ENCODE data around the gene CDKN3. TPM values are rescaled to one million over a fixed set of nuclear protein-coding genes. Genes with fewer than 3 reads are reported as not detected.
"Not testable (repeated sequence)": the region's sequence is repeated elsewhere in the genome, so short reads cannot be mapped to it uniquely, and the experiment has no call there.

Gene CDKN3
- polyA plus RNA-seq, 3 donors: 24.4 to 28.4 (median 24.8) TPM

GRCh38 chr14:54420478-54421142 lies 23.8 kb downstream of the CDKN3 start:
- DNase-seq (ENCODE audit: low read depth in 3 of 3, low spot score in 2 of 3): no peak

GRCh38 chr14:54423991-54424390 lies 27.2 kb downstream of the CDKN3 start:
- DNase-seq (ENCODE audit: low read depth in 3 of 3, low spot score in 2 of 3): no peak

- no peak for DNase-seq (ENCODE audit: low read depth in 3 of 3, low spot score in 2 of 3)
Observed at GRCh38 chr14:54424479-54424901, 27.7 kb downstream of the CDKN3 start.

GRCh38 chr14:54425068-54425467 lies 28.3 kb downstream of the CDKN3 start:
- no peak for DNase-seq (ENCODE audit: low read depth in 3 of 3, low spot score in 2 of 3)

- DNase-seq (ENCODE audit: low read depth in 3 of 3, low spot score in 2 of 3): no peak
Observed at GRCh38 chr14:54425537-54426274, 28.9 kb downstream of the CDKN3 start.

- no peak for DNase-seq (ENCODE audit: low read depth in 3 of 3, low spot score in 2 of 3)
Observed at GRCh38 chr14:54427871-54428270, 31.1 kb downstream of the CDKN3 start.

- no peak for DNase-seq (ENCODE audit: low read depth in 3 of 3, low spot score in 2 of 3)
Observed at GRCh38 chr14:54428527-54428926, 31.7 kb downstream of the CDKN3 start.

- no peak for DNase-seq (ENCODE audit: low read depth in 3 of 3, low spot score in 2 of 3)
Observed at GRCh38 chr14:54435500-54435981, 38.7 kb downstream of the CDKN3 start.

- not testable (repeated sequence) for DNase-seq (ENCODE audit: low read depth in 3 of 3, low spot score in 2 of 3)
Observed at GRCh38 chr14:54437954-54438353, 41.1 kb downstream of the CDKN3 start.

GRCh38 chr14:54438703-54439102 lies 41.9 kb downstream of the CDKN3 start:
- no peak for DNase-seq (ENCODE audit: low read depth in 3 of 3, low spot score in 2 of 3)

GRCh38 chr14:54440037-54440436 lies 43.2 kb downstream of the CDKN3 start:
- no peak for DNase-seq (ENCODE audit: low read depth in 3 of 3, low spot score in 2 of 3)

GRCh38 chr14:54440476-54440872 lies 43.7 kb downstream of the CDKN3 start:
- no peak for DNase-seq (ENCODE audit: low read depth in 3 of 3, low spot score in 2 of 3)

- peak; percentile 78 to 85 (median 84) for DNase-seq (ENCODE audit: low read depth in 3 of 3, low spot score in 2 of 3)
Observed at GRCh38 chr14:54440873-54441868, 44.4 kb downstream of the CDKN3 start, which contains the start of gene CNIH1. CNIH1 (minus strand) TSS chr14:54441374; CDS start chr14:54441327, 47 bp downstream.

- not testable (repeated sequence) for DNase-seq (ENCODE audit: low read depth in 3 of 3, low spot score in 2 of 3)
Observed at GRCh38 chr14:54442961-54443360, 46.2 kb downstream of the CDKN3 start.

- peak in 1 of 3 donors; percentile 40 for DNase-seq (ENCODE audit: low read depth in 3 of 3, low spot score in 2 of 3)
Observed at GRCh38 chr14:54443981-54444380, 47.2 kb downstream of the CDKN3 start.

- no peak for DNase-seq (ENCODE audit: low read depth in 3 of 3, low spot score in 2 of 3)
Observed at GRCh38 chr14:54444681-54445080, 47.9 kb downstream of the CDKN3 start.

- peak in 1 of 3 donors; percentile 63 for DNase-seq (ENCODE audit: low read depth in 3 of 3, low spot score in 2 of 3)
Observed at GRCh38 chr14:54446161-54446693, 49.4 kb downstream of the CDKN3 start.

GRCh38 chr14:54447231-54447692 lies 50.5 kb downstream of the CDKN3 start:
- DNase-seq (ENCODE audit: low read depth in 3 of 3, low spot score in 2 of 3): no peak

- no peak for DNase-seq (ENCODE audit: low read depth in 3 of 3, low spot score in 2 of 3)
Observed at GRCh38 chr14:54450535-54450934, 53.7 kb downstream of the CDKN3 start.

GRCh38 chr14:54451121-54451601 lies 54.4 kb downstream of the CDKN3 start:
- DNase-seq (ENCODE audit: low read depth in 3 of 3, low spot score in 2 of 3): no peak

All from right renal cortex interstitium (tissue), 3 donors.